Measurements from ENCODE around the gene ZSWIM3. TPM values are rescaled to one million over a fixed set of nuclear protein-coding genes. Genes with fewer than 3 reads are reported as not detected.

Gene ZSWIM3
- total and polyA plus RNA-seq, 4 donors = 0.56 to 4.2 (median 2.3) TPM

GRCh38 chr20:45886590-45887345, 29.4 kb downstream of the ZSWIM3 start:
- Histone ChIP-seq H3K9me3 (ENCODE audit: control insufficient read depth in 4 of 4, low read length in 3 of 4) (no peaks in the 10 kb centered on the region), H3K27me3 (ENCODE audit: control insufficient read depth in 4 of 4, insufficient read depth in 4 of 4, low read length in 3 of 4) (no peaks in the 10 kb centered on the region), H3K4me1 (ENCODE audit: control insufficient read depth in 4 of 4, insufficient read depth in 4 of 4, low read length in 3 of 4) (peaks cover 2 to 35% (median 27%) of the 10 kb centered on the region in 4 donors), H3K9ac (ENCODE audit: low read depth in 1 of 2, low read length in 2 of 2) (no peak overlapping the region), H3K27ac (ENCODE audit: low read depth in 1 of 2, low read length in 2 of 2) (no peak overlapping the region), H3K4me3 (ENCODE audit: low read depth in 1 of 3, low read length in 3 of 3) (no peak overlapping the region), H3K36me3 (ENCODE audit: control insufficient read depth in 4 of 4, insufficient read depth in 3 of 4, low read depth in 1 of 4, low read length in 3 of 4) (peaks cover 2 to 23% (median 9%) of the 10 kb centered on the region in 4 donors)
- DNase-seq (ENCODE audit: low spot score) = no peak
- TF ChIP-seq ATF3 (IDR thresholded peaks at IDR 0.05) (no peak), YY1 (IDR thresholded peaks at IDR 0.05) (no peak), FOXA1 (IDR thresholded peaks at IDR 0.05) (no peak), NR2F2 (IDR thresholded peaks at IDR 0.05) (no peak), HNF4G (IDR thresholded peaks at IDR 0.05) (no peak), GABPA (IDR thresholded peaks at IDR 0.05 in 1 of 2, conservative IDR thresholded peaks at IDR 0.05 in 1 of 2) (no peak), EGR1 (IDR thresholded peaks at IDR 0.05; ENCODE audit: low read depth in 2 of 2) (no peak), HNF4A (conservative IDR thresholded peaks at IDR 0.05) (no peak), RAD21 (IDR thresholded peaks at IDR 0.05) (no peak), TAF1 (conservative IDR thresholded peaks at IDR 0.05) (no peak), FOXA2 (IDR thresholded peaks at IDR 0.05) (no peak)
- TF ChIP-seq, protein P1, sequence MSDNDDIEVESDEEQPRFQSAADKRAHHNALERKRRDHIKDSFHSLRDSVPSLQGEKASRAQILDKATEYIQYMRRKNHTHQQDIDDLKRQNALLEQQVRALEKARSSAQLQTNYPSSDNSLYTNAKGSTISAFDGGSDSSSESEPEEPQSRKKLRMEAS (IDR thresholded peaks at IDR 0.05) = no peak
- TF ChIP-seq, protein P2, sequence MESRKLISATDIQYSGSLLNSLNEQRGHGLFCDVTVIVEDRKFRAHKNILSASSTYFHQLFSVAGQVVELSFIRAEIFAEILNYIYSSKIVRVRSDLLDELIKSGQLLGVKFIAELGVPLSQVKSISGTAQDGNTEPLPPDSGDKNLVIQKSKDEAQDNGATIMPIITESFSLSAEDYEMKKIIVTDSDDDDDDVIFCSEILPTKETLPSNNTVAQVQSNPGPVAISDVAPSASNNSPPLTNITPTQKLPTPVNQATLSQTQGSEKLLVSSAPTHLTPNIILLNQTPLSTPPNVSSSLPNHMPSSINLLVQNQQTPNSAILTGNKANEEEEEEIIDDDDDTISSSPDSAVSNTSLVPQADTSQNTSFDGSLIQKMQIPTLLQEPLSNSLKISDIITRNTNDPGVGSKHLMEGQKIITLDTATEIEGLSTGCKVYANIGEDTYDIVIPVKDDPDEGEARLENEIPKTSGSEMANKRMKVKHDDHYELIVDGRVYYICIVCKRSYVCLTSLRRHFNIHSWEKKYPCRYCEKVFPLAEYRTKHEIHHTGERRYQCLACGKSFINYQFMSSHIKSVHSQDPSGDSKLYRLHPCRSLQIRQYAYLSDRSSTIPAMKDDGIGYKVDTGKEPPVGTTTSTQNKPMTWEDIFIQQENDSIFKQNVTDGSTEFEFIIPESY (IDR thresholded peaks at IDR 0.05) = no peak
- WGBS = 94% methylated on average over 19 of the region's 19 CpGs

GRCh38 chr20:45887346-45887715, 29.9 kb downstream of the ZSWIM3 start, which contains the start of gene SPATA25:
TSS of gene SPATA25 (minus strand) at chr20:45887622. CDS start at chr20:45887590, 32 bp downstream.
- TF ChIP-seq, protein P3, sequence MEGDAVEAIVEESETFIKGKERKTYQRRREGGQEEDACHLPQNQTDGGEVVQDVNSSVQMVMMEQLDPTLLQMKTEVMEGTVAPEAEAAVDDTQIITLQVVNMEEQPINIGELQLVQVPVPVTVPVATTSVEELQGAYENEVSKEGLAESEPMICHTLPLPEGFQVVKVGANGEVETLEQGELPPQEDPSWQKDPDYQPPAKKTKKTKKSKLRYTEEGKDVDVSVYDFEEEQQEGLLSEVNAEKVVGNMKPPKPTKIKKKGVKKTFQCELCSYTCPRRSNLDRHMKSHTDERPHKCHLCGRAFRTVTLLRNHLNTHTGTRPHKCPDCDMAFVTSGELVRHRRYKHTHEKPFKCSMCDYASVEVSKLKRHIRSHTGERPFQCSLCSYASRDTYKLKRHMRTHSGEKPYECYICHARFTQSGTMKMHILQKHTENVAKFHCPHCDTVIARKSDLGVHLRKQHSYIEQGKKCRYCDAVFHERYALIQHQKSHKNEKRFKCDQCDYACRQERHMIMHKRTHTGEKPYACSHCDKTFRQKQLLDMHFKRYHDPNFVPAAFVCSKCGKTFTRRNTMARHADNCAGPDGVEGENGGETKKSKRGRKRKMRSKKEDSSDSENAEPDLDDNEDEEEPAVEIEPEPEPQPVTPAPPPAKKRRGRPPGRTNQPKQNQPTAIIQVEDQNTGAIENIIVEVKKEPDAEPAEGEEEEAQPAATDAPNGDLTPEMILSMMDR (IDR thresholded peaks at IDR 0.05; ENCODE audit: low read depth, low read length, missing input control) = no peak
- TF ChIP-seq, protein P2 (IDR thresholded peaks at IDR 0.05) = no peak
- Histone ChIP-seq H3K9me3 (ENCODE audit: control insufficient read depth in 4 of 4, low read length in 3 of 4) (no peaks in the 10 kb centered on the region), H3K36me3 (ENCODE audit: control insufficient read depth in 4 of 4, insufficient read depth in 3 of 4, low read depth in 1 of 4, low read length in 3 of 4) (peaks cover 2 to 23% (median 9%) of the 10 kb centered on the region in 4 donors), H3K4me3 (ENCODE audit: low read depth in 1 of 3, low read length in 3 of 3) (no peak within 1 kb of the TSS), H3K27ac (ENCODE audit: low read depth in 1 of 2, low read length in 2 of 2) (no peak within 1 kb of the TSS), H3K4me1 (ENCODE audit: control insufficient read depth in 4 of 4, insufficient read depth in 4 of 4, low read length in 3 of 4) (peaks cover 2 to 41% (median 32%) of the 10 kb centered on the region in 4 donors), H3K9ac (ENCODE audit: low read depth in 1 of 2, low read length in 2 of 2) (no peak within 1 kb of the TSS), H3K27me3 (ENCODE audit: control insufficient read depth in 4 of 4, insufficient read depth in 4 of 4, low read length in 3 of 4) (no peaks in the 10 kb centered on the region)
- WGBS = 93% methylated on average over 8 of the region's 8 CpGs
- DNase-seq (ENCODE audit: low spot score) = no peak

Measured in liver (tissue), 9 donors.